ENCODE measurements around the gene GPR160. TPM values are rescaled to one million over a fixed set of nuclear protein-coding genes. Genes with fewer than 3 reads are reported as not detected.

Gene GPR160
- total and polyA plus RNA-seq, 9 of the 15 experiments (the other 6 are each of a cell fraction or from before 2014, with no cell fraction given): 1.3 to 10.5 (median 8.3) TPM

GRCh38 chr3:170075441-170076091 is 37.8 kb downstream of the GPR160 start:
- FAIRE-seq (no peak), DNase-seq (ENCODE audit: extremely low read depth in 1 of 4, low spot score in 3 of 4) (peak; percentile 16 to 41 (median 24)), ATAC-seq (peak; percentile 17; the same call in 1 of the 3 replicates)
- no peak overlapping the region for H3K4me3 ChIP-seq
- WGBS (ENCODE audit: insufficient coverage, low coverage, missing lambda C conversion rate): 43% methylated on average over 4 of the region's 4 CpGs
- no peak overlapping the region for H3K27ac ChIP-seq (ENCODE audit: extremely low read depth, low read depth, low read length)
- H3K79me2 ChIP-seq (ENCODE audit: control insufficient read depth, insufficient read depth, low read length): no peaks in the 10 kb centered on the region
- ChIA-PET POLR2A (no interaction called here), CTCF (ENCODE audit: low intra/inter-chr PET ratio) (no interaction called here)
- intact Hi-C loops (cut with micrococcal nuclease) (loop anchor here (5.0 to 10.0 kb wide), 2 partner anchors 229 to 337 kb away; no protein-coding TSS in a partner anchor), in situ Hi-C loops (cut with MboI) (no loop called here)
- H4K20me1 ChIP-seq (replicated peaks; ENCODE audit: control insufficient read depth, insufficient read depth, low read length): no peaks in the 10 kb centered on the region
- no TSS peak for BruUV-seq (replicated peaks)
- no peaks in the 10 kb centered on the region for H3K9me1 ChIP-seq (ENCODE audit: control insufficient read depth, insufficient read depth, low read length)
- no peaks in the 10 kb centered on the region for H3K27me3 ChIP-seq (ENCODE audit: control insufficient read depth in 2 of 2, insufficient read depth in 2 of 2, low read length in 2 of 2)
- no peak overlapping the region for H2AFZ ChIP-seq (ENCODE audit: low read depth, low read length)
- no peaks in the 10 kb centered on the region for H3K9me3 ChIP-seq (replicated peaks; ENCODE audit: control insufficient read depth, insufficient read depth, low read depth, low read length)
- H3K4me1 ChIP-seq (replicated peaks in 1 of 2; ENCODE audit: control insufficient read depth in 2 of 2, insufficient read depth in 2 of 2, low read length in 2 of 2): peaks cover 0 to 14% of the 10 kb centered on the region in 2 experiments; a peak in 4 of 5 replicates
- no peaks in the 10 kb centered on the region for H3K36me3 ChIP-seq (ENCODE audit: control insufficient read depth, insufficient read depth, low read length)
- no peak overlapping the region for H3K9ac ChIP-seq (ENCODE audit: insufficient read depth in 1 of 2, low read depth in 2 of 2, low read length in 2 of 2)
- H3K4me2 ChIP-seq (ENCODE audit: insufficient read depth, low read length): peak overlapping the region; percentile 10; the same call in 1 of the 2 replicates
- no peak for TF ChIP-seq SUPT5H (IDR thresholded peaks at IDR 0.05)
- peak; percentile 66 for TF ChIP-seq ARID1B (IDR thresholded peaks at IDR 0.05)
- TF ChIP-seq E4F1 (CRISPR knock-in tag; IDR thresholded peaks at IDR 0.05; ENCODE audit: borderline replicate concordance): no peak
- peak; percentile 19; the same call in 1 of the 2 replicates for TF ChIP-seq CTBP1 (IDR thresholded peaks at IDR 0.05; ENCODE audit: borderline replicate concordance)
- TF ChIP-seq NCOR1 (IDR thresholded peaks at IDR 0.05): peak; percentile 53
- 0 out of 2 replicates have a peak, but pooled peaks have one; percentile 27 for TF ChIP-seq ZNF644 (tag; IDR thresholded peaks at IDR 0.05; ENCODE audit: low read depth)
- TF ChIP-seq ID3 (CRISPR knock-in tag; IDR thresholded peaks at IDR 0.05): no peak
- TF ChIP-seq ID3 (tag; IDR thresholded peaks at IDR 0.05): peak; percentile 26; the same call in 1 of the 2 replicates
- no peak for TF ChIP-seq FIP1L1 (IDR thresholded peaks at IDR 0.05; ENCODE audit: low read depth, low read length, poor library complexity, severe bottlenecking)
- TF ChIP-seq TGIF2 (CRISPR knock-in tag; IDR thresholded peaks at IDR 0.05): no peak
- no peak for TF ChIP-seq SP1 (CRISPR knock-in tag; IDR thresholded peaks at IDR 0.05)
- TF ChIP-seq CBFA2T3 (IDR thresholded peaks at IDR 0.05): peak; percentile 78
- TF ChIP-seq TCF3 (CRISPR knock-in tag; IDR thresholded peaks at IDR 0.05): peak; percentile 72
- no peak for TF ChIP-seq TFAP4 (CRISPR knock-in tag; IDR thresholded peaks at IDR 0.05; ENCODE audit: borderline replicate concordance)
- peak; percentile 46; the same call in 1 of the 2 replicates for TF ChIP-seq ZEB2 (IDR thresholded peaks at IDR 0.05)
- TF ChIP-seq TEAD4 (IDR thresholded peaks at IDR 0.05; ENCODE audit: low read length): peak; percentile 61
- no peak for TF ChIP-seq TEAD4 (CRISPR knock-in tag; IDR thresholded peaks at IDR 0.05; ENCODE audit: borderline replicate concordance)
- TF ChIP-seq CBFA2T2 (conservative IDR thresholded peaks at IDR 0.05): peak; percentile 61
- TF ChIP-seq DPF2 (IDR thresholded peaks at IDR 0.05): peak; percentile 28; the same call in 1 of the 2 replicates
- TF ChIP-seq EP300 (IDR thresholded peaks at IDR 0.05; ENCODE audit: low read length): 0 out of 2 replicates have a peak, but pooled peaks have one; percentile 13
- 0 out of 2 replicates have a peak, but pooled peaks have one; percentile 40 for TF ChIP-seq SMARCA4 (IDR thresholded peaks at IDR 0.05)
- peak in 1 of 2 experiments; percentile 23; a peak in 1 of 4 replicates for TF ChIP-seq RCOR1 (IDR thresholded peaks at IDR 0.05; ENCODE audit: borderline replicate concordance in 1 of 2, low read depth in 2 of 2, low read length in 2 of 2)

All from K562 (cell line).